ENCODE measurements around the gene SLC22A23.

Gene SLC22A23

GRCh38 chr6:3468585-3468984 is 11.7 kb upstream of the SLC22A23 start:
- DNase-seq = no peak

GRCh38 chr6:3467996-3468395 is 11.1 kb upstream of the SLC22A23 start:
- no peak for DNase-seq

DNA sequence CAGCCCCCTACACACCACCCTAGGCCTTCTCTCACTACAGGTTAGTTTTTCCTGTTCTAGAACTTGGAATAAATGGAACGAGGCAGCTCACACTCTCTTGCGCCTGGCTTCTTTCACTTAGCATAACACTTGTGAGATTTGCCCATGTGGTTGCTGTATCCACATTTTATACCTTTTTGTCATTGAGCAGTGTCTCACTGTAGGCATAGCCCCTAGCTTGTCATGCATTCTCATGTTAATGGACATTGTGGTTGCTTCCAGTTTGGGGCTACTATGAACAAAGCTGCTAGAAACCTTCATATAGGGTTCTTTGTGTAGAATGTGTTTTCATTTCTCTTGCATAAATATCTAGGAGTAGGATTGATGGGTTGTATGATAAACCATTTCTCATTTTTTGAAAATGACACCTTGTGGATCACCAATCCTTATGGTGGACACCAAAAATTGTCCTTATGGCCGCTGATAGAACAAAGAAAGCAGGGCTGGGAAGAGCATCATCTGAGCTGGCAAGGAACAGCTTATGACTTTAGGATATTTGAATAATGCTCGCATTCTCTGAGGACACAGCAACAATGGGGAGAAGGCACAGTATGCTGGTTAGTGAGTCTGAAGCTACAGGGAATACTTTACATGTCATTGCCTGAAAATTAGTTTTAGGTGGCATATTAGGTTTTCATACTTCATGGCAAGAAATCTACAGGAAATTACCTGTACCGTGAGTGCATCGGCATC is 9.8 kb upstream of the SLC22A23 start:
- no peak for DNase-seq

DNA sequence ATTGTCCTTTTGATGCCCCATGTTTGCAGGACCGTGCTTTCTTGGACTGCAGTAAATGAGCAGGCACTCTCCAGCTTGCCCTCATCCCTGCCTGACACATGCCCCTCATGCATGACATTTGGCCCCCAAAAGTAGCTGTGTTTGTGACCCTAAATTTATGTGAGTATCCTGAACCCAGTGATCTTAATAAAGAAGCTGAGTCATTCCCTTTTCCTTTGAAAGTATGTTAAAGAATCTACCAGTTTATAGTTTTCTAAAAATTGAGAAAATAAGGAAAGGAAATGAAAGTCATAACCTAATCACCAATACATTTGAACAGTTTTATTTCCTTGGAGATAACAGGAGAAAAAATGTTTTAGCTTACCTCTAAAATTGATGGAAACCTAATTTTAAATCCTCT is 3.4 kb upstream of the SLC22A23 start:
- DNase-seq = no peak

- no peak for DNase-seq
These were observed 2.0 kb upstream of the SLC22A23 start for GRCh38 chr6:3458706-3459421.

DNA sequence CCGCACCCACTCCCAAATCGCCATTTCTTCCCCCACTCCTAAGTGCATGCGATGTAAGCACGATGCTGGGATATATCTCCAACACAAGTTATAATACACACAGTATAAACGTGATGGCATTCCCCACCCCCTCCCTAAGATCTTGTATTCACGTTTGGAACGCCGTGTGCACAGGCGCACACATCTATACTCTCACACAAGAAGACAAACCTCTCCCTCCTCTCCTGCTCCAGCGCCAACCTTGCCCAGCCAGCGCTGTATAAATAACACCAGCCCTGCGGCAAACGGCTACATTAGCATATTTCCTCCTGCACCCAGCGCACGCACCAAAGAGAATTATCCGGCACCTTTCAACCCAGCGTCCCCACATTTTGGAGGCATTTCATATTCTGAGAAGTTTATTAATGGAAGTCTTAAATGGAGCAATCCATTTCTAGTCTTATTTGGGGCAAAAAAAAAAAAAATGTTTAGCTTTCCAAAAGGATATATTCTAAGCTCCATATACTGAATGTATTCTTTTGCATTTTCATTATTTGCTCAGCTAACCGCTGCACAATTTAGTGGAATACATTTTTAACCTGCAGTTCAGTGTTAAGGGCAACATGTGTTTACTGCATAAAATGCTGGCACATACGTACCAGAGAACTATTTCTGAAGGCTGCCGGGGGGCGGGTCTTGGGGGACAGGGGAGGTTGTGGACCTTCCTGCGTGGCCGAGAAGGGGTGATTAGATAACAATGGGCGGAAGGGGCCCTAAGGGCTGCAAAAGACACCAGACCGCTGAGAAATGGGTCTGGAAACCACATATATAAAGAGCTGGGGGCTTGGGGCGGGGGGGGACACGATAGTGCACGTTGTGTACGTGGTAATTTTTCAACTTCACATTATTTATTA is 1.1 kb upstream of the SLC22A23 start:
- DNase-seq = no peak

DNA sequence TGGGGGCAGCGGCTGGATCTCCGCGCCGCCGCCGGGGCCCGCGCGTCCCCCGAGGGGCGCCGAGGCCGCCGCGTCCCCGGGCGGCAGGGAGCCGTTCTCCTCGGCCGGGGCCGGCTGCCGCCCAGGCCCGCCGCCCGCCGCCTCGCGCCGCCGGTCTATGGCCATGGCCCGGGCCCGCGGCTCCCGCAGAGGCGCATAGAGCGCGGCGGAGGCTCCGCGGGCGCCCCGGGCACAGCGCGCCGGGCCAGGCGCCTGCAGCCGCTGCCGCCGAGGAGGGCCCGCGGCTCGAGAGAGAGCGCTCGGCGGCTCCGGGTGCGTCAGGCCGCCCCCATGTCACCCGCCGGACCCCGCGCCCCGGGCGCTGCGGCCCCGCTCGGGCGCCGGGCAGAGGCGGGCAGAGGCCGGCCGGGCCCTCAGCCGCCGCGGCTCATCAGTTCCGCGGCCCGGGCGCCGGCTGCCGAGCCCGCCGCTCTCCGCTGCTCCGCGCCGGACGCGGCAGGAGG is 404 bp downstream of the SLC22A23 start:
- no peak for DNase-seq

GRCh38 chr6:3455569-3456394 is 1.1 kb downstream of the SLC22A23 start:
- no peak for DNase-seq

DNA sequence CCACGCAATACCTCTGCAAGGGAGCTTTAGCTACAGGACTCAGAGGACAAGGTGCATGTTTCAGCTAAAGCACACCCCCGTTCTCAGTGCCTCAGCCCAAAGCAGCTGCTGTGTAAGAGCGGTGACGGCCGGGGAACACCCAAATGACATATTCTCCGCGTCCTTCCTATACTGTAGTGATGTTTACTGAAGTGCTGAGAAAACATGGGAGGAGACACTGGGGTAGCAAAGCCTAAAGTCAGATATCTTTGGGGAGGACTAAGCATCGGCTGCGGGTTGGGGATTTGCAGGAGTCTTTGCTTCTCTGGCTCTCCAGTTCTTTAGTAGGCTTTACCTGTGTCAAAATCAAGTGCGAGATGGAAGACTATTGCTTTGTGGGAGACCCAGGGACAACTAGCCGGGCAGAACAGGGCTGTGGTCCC is 1.7 kb downstream of the SLC22A23 start:
- DNase-seq = no peak

DNA sequence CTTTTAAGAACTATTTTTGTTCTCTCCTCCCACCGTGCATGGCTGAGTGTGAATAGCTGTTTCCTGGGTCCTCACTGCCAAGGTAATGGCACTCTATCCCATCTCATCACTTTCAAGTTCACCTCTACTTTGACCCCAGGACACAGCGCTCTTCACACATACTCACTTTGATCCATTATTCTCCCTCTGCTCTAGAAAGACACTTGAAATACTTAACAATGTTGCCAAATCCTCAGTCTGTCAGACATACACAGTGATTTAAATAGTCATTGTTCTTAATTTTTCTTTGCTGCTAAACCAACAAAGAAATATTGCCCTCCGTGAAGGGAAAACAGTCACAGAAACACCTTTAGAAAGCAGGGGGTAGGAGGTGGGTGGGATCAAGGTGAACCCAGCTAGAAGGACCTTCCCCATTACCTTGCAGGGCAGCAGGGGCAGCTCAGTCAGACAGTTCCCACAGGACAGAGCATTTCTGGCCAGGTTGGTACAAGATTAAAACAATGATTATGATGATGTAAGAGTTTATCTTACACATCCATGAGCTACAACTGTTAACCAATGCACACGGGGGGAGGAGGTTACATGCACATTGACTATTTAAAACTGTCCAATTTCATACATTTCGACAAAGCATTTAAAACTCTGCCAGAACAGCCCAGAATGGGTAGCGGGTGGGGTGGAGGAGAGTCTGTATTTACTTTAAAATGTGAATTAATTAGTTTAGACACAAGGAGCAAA is 2.4 kb downstream of the SLC22A23 start:
- DNase-seq = no peak

DNA sequence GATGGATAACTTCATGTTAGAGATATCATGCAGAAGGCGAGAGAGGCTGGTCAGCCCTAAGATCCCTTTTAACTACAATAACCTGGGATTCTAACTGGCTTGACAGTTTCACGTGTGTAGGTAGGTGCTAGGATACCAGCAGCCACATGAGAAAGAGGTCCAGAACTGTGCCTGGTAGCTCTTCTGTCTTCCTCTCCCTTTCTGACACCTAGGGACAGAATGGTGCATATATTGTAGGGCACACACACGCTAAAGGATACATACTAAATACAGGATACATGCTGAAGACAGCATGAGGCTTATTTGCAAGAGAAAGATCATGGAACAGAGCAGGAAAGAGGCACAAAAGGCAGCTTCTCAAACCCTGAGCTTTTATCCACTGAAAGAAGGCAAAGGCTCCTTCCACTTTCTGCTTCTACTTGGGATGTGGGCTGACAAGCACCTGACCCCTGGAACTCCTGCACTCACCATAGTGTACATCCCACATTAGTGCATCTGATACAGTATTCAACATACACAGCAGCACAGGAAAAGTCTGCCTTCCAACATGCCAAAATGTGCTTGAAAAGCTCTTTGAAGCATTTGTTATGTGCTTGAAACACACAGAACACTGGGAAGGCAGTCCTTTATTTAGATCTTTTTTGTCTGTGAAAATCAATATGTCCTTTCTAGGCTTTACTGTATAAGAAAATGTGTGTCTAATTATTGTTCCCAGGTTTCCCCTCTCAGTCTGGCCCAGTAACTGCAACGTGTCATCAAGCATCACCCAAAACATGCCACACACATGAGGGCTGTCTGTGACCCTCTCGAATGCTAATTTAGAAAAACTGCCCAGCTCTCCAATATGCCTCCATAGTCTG is 3.2 kb downstream of the SLC22A23 start:
- DNase-seq = no peak

- no peak for DNase-seq
These were observed 5.4 kb downstream of the SLC22A23 start for GRCh38 chr6:3451498-3451897.

DNA sequence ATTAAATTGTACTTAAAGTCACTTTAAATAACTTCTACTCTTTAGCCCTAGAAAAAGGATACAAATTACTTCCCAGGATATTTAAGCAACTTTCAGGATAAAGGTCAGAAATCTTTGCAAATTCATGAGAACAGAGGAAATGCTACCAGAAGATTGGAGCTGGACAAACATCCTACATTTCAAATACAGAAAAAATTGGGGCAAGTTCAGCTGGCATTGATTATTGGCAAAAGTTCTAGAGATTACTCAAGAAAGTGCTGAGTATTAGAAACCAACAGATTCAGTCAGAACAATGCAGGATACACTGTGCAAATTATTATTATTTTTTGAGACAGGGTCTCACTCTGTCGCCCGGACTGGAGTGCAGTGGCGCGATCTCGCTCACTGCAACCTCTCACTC is 6.0 kb downstream of the SLC22A23 start:
- no peak for DNase-seq

GRCh38 chr6:3449750-3450305 is 7.0 kb downstream of the SLC22A23 start:
- no peak for DNase-seq

DNA sequence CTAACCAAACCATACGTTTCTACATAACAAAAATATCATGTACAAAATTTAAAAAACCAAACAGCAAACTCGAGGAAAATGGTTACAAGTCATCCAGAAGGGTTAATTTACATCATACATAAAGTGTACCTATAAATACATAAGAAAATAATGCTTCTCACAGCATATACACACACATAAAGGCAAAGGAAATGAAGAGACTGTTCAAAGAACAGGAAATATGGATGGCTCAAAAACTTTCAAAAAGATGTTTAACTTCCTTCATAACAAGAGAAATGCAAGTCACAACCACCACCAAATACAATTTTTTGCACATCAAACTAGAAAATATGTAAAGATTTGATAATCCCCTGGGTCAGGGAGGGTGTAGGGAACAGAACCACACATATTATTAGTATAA is 7.5 kb downstream of the SLC22A23 start:
- no peak for DNase-seq

DNA sequence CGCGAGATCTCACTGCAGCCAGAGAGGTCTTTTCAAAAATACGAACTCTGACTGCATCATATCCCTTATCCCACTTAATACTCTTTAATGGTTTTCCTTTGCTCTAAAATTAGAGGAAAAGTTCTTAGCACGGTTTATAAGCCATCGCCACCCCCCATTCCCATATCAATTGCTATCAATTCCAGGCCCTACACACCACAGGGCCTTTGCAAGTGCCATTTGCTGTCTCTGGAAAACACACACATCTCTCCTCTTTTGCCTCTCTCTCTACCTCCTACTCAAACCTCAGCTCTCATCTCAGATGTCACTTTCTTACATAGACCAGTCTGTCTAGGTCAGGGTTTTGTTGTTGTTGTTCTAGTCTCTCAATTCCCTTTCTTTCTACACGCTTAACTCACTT is 9.8 kb downstream of the SLC22A23 start:
- DNase-seq = no peak

GRCh38 chr6:3446184-3446583 is 10.7 kb downstream of the SLC22A23 start:
- DNase-seq = no peak

- DNase-seq = no peak
These were observed 12.4 kb downstream of the SLC22A23 start for GRCh38 chr6:3444276-3445088.

GRCh38 chr6:3443221-3443515 is 13.7 kb downstream of the SLC22A23 start:
- no peak for DNase-seq
